GM12878 (cell line): Measurements from ENCODE around the gene ASIC4. TPM values are rescaled to one million over a fixed set of nuclear protein-coding genes. Genes with fewer than 3 reads are reported as not detected.

ENCODE experiments used
- ATAC-seq: fragments of 200-7000 bp; cut with Tn5 transposase; 3 replicates; pipeline ENCODE4 v1.9.1; 2020; ENCODE audit warnings: mild to moderate bottlenecking, moderate library complexity
- BruUV-seq: library from RNA; stranded (reverse); fragments of 400-500 nt; replicated peaks from 2 replicates; lab custom pipeline; 2021; lab: Mats Ljungman, UMichigan
- CTCF ChIA-PET: fragments of 300-600 bp; sonication (Branson Sonifier 250); formaldehyde crosslinking; extraction: SDS; loops from one replicate; lab custom pipeline; 2021; ENCODE audit warnings: inconsistent platforms; lab: Yijun Ruan, JAX
- POLR2A ChIA-PET: fragments of 350-600 bp; formaldehyde crosslinking; extraction: SDS; loops from one replicate; lab custom pipeline; 2021; ENCODE audit warnings: inconsistent platforms; lab: Charles Lee
- RAD21 ChIA-PET: fragments of 300-600 bp; sonication (Branson Sonifier 250); formaldehyde crosslinking; loops from one replicate; lab custom pipeline; 2023; ENCODE audit warnings: antibody characterized with exemption; ENCODE audit not compliant: unreplicated experiment; lab: Charles Lee
- SMC1A ChIA-PET: fragments of 300-600 bp; sonication (Branson Sonifier 250); formaldehyde crosslinking; loops from one replicate; lab custom pipeline; 2023; ENCODE audit not compliant: unreplicated experiment, uncharacterized antibody; lab: Charles Lee
- DNase-seq: peaks from one replicate; pipeline ENCODE4 v3.0.0-alpha.2; 2011; ENCODE audit warnings: low read depth, low spot score
- FAIRE-seq: peaks from 3 replicates; lab custom pipeline; 2011; peaks lifted over from hg19 to GRCh38; lab: Jason Lieb, UNC
- H2AFZ ChIP-seq: 2 replicates; pipeline ENCODE4 v1.6.0; 2011; ENCODE audit warnings: low read depth, low read length, control low read depth; ENCODE audit not compliant: control insufficient read depth
- H3K27ac ChIP-seq: 2 replicates; pipeline ENCODE4 v1.5.1; 2011; ENCODE audit warnings: control low read depth; ENCODE audit not compliant: control insufficient read depth, insufficient read depth
- H3K27me3 ChIP-seq, 2 experiments: replicated peaks in 1 of 2; 2 replicates each; pipeline versions ENCODE4 v1.6.0 to v1.6.1; 2011; ENCODE audit warnings: low read length in 1 of 2; ENCODE audit not compliant: control insufficient read depth in 2 of 2, insufficient read depth in 2 of 2
- H3K36me3 ChIP-seq, 2 experiments: 2 replicates each; pipeline ENCODE4 v1.5.1; 2011; ENCODE audit warnings: low read length in 1 of 2; ENCODE audit not compliant: control insufficient read depth in 2 of 2, insufficient read depth in 2 of 2
- H3K4me1 ChIP-seq: 2 replicates; pipeline ENCODE4 v1.6.1; 2011; ENCODE audit warnings: mild to moderate bottlenecking, low read length, moderate library complexity, mixed read lengths; ENCODE audit not compliant: control insufficient read depth, insufficient read depth
- H3K4me2 ChIP-seq: 2 replicates; pipeline ENCODE4 v1.6.0; 2011; ENCODE audit warnings: control low read depth; ENCODE audit not compliant: control insufficient read depth, insufficient read depth
- H3K4me3 ChIP-seq: fragments of 200-600 bp; sonication (generic); 2 replicates; pipeline ENCODE4 v1.5.1; 2016
- H3K79me2 ChIP-seq: 2 replicates; pipeline ENCODE4 v1.6.0; 2011; ENCODE audit warnings: low read length; ENCODE audit not compliant: control insufficient read depth, insufficient read depth
- H3K9ac ChIP-seq: 2 replicates; pipeline ENCODE4 v1.8.0; 2011; ENCODE audit warnings: low read length, control low read depth, mixed read lengths; ENCODE audit not compliant: control insufficient read depth, insufficient read depth
- H3K9me3 ChIP-seq: replicated peaks from 3 replicates; pipeline ENCODE4 v1.5.1; 2011; ENCODE audit warnings: mild to moderate bottlenecking, low read length; ENCODE audit not compliant: control insufficient read depth, insufficient read depth
- H4K20me1 ChIP-seq: 2 replicates; pipeline ENCODE4 v1.6.0; 2011; ENCODE audit not compliant: control insufficient read depth, insufficient read depth
- CBX3 ChIP-seq: fragments of 200-600 bp; sonication (generic); IDR thresholded peaks from 2 replicates; pipeline ENCODE4 v1.6.1; 2016; ENCODE audit warnings: low read depth, borderline replicate concordance
- CBX5 ChIP-seq: sonication (generic); IDR thresholded peaks from 2 replicates; pipeline ENCODE4 v1.6.1; 2016; ENCODE audit warnings: low read depth, moderate library complexity, mild to moderate bottlenecking, inconsistent platforms
- CEBPB ChIP-seq, 2 experiments: fragments of 150-350 bp in 1 of 2; IDR thresholded peaks; 2 replicates each; pipeline ENCODE4 v1.6.1; 2012 to 2014; ENCODE audit warnings: low read depth in 2 of 2, low read length in 2 of 2, borderline replicate concordance in 1 of 2, inconsistent platforms in 1 of 2
- CHD1 ChIP-seq: IDR thresholded peaks from 2 replicates; pipeline ENCODE4 v1.6.1; 2012; ENCODE audit warnings: low read depth, low read length, improper control_type of control experiment
- CHD4 ChIP-seq: fragments of 200-600 bp; sonication (generic); IDR thresholded peaks from 2 replicates; pipeline ENCODE4 v1.6.1; 2016; ENCODE audit warnings: mild to moderate bottlenecking
- KAT2A ChIP-seq: conservative IDR thresholded peaks from 2 replicates; pipeline ENCODE4 v1.6.1; 2011; ENCODE audit warnings: low read depth, low read length; ENCODE audit not compliant: control insufficient read depth
- MTA3 ChIP-seq: IDR thresholded peaks from 2 replicates; pipeline ENCODE4 v1.6.1; 2012; ENCODE audit warnings: low read length, inconsistent platforms, borderline replicate concordance
- PKNOX1 ChIP-seq: fragments of 450-650 bp; IDR thresholded peaks from 2 replicates; pipeline ENCODE4 v1.6.1; 2016; ENCODE audit warnings: mild to moderate bottlenecking
- SIN3A ChIP-seq: IDR thresholded peaks from 2 replicates; pipeline ENCODE4 v1.6.1; 2012; ENCODE audit warnings: low read depth, low read length, improper control_type of control experiment
- SMC3 ChIP-seq: IDR thresholded peaks from 2 replicates; pipeline ENCODE4 v1.6.1; 2011; ENCODE audit warnings: low read length, improper control_type of control experiment, borderline replicate concordance
- WGBS: methylation state at CpG from one replicate; pipeline ENCODE4 v1.1.6; 2016; ENCODE audit warnings: low lambda C conversion rate; ENCODE audit not compliant: insufficient replicate concordance, insufficient coverage; ENCODE audit errors: missing lambda C conversion rate; 5-methylcytosine and 5-hydroxymethylcytosine counted together
- in situ Hi-C: fragments of 300-500 bp; cut with MboI; formaldehyde crosslinking; loops from 9 replicates; pipeline ENCODE4 v1.14.3; 2018; ENCODE audit warnings: mixed read lengths
- intact Hi-C: fragments of 100-400 bp; cut with micrococcal nuclease; formaldehyde crosslinking; loops from one replicate; pipeline ENCODE4 v1.14.2; 2022; ENCODE audit not compliant: unreplicated experiment
- polyA plus RNA-seq, 11 experiments: library from polyadenylated mRNA; depleted of rRNA in 4 of 11; unstranded in 6 of 11; stranded (reverse) in 5 of 11; fragments of >200 nt; fragmentation: Nextera tagmentation in 4 of 11; fragmentation: Illumina TruSeq in 1 of 11; extraction: Ambion mirVana in 4 of 11; extraction: Trizol in 1 of 11; gene quantifications; 1 replicate in 1 of 11; 2 replicates in 10 of 11; pipeline versions ENCODE4 v1.2.1 to v1.2.3, GENCODE V29; 2011 to 2016; ENCODE audit warnings: inconsistent platforms in 2 of 11, missing spikeins in 2 of 11, low read depth in 1 of 11
- total RNA-seq, 4 experiments: library from RNA; depleted of rRNA in 3 of 4; stranded (reverse); fragments of >200 nt in 3 of 4; fragmentation: Illumina TruSeq in 1 of 4; extraction: Trizol in 1 of 4; gene quantifications; 2 replicates each; pipeline versions ENCODE4 v1.2.1 to v1.2.3, GENCODE V29; 2013 to 2021
- TF ChIP-seq, protein P1 (sequence below): fragments of 450-650 bp; IDR thresholded peaks from 2 replicates; pipeline ENCODE4 v1.6.1; 2017; ENCODE audit warnings: mild to moderate bottlenecking, moderate library complexity
- TF ChIP-seq, protein P2 (sequence below): IDR thresholded peaks from 2 replicates; pipeline ENCODE4 v1.6.1; 2012; ENCODE audit warnings: low read length, inconsistent platforms
- TF ChIP-seq, protein P3 (sequence below): fragments of 450-650 bp; IDR thresholded peaks from 2 replicates; pipeline ENCODE4 v1.6.1; 2016; ENCODE audit warnings: mild to moderate bottlenecking, moderate library complexity, borderline replicate concordance

The ASIC4 gene
- total and polyA plus RNA-seq, 10 of the 15 experiments (the other 5 are each of a cell fraction or from before 2014, with no cell fraction given): 0.01 TPM; not detected in 9

DNA sequence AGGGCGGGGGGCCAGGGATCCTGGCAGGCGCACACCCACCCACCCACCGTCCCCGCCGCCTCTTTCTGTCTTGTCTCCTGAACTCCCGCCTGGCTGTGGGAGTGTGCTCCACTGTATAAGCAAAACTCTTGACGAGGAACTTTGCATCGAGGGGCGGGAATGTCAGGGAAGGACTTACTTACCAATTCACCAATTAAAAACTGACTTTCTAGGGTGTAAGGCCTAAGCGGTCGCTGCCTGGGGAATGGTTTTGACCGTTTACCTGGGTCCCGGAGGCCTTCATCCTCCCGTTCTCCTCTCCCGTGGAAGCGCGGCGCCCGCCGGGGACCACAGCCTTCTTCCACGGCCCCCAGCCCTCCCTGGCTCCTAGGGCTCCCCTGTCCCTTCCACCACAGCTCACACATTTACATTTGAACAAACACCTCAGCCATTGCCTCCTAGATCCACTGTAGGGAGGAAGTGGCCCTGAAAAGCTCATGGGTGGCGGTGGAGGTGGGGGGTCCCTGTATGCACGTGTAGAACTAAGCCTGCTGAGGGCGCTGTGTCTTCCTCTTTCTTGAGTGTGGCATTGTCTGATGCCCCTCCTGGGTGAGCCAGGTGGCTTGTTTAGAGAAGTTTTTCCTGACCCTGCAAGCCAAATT lies 8.9 kb downstream of the ASIC4 start:
- in situ Hi-C loops: no loop called here
- no peak for FAIRE-seq
- TF ChIP-seq CBX5 (no peak), PKNOX1 (no peak), KAT2A (no peak), MTA3 (no peak), CEBPB (IDR thresholded peaks at IDR 0.05; ENCODE audit: borderline replicate concordance in 1 of 2, low read depth in 2 of 2, low read length in 2 of 2) (no peak), SMC3 (no peak), CBX3 (no peak), CHD1 (no peak), SIN3A (no peak), CHD4 (no peak)
- TF ChIP-seq, protein P1, sequence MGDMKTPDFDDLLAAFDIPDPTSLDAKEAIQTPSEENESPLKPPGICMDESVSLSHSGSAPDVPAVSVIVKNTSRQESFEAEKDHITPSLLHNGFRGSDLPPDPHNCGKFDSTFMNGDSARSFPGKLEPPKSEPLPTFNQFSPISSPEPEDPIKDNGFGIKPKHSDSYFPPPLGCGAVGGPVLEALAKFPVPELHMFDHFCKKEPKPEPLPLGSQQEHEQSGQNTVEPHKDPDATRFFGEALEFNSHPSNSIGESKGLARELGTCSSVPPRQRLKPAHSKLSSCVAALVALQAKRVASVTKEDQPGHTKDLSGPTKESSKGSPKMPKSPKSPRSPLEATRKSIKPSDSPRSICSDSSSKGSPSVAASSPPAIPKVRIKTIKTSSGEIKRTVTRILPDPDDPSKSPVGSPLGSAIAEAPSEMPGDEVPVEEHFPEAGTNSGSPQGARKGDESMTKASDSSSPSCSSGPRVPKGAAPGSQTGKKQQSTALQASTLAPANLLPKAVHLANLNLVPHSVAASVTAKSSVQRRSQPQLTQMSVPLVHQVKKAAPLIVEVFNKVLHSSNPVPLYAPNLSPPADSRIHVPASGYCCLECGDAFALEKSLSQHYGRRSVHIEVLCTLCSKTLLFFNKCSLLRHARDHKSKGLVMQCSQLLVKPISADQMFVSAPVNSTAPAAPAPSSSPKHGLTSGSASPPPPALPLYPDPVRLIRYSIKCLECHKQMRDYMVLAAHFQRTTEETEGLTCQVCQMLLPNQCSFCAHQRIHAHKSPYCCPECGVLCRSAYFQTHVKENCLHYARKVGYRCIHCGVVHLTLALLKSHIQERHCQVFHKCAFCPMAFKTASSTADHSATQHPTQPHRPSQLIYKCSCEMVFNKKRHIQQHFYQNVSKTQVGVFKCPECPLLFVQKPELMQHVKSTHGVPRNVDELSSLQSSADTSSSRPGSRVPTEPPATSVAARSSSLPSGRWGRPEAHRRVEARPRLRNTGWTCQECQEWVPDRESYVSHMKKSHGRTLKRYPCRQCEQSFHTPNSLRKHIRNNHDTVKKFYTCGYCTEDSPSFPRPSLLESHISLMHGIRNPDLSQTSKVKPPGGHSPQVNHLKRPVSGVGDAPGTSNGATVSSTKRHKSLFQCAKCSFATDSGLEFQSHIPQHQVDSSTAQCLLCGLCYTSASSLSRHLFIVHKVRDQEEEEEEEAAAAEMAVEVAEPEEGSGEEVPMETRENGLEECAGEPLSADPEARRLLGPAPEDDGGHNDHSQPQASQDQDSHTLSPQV: no peak
- TF ChIP-seq, protein P2, sequence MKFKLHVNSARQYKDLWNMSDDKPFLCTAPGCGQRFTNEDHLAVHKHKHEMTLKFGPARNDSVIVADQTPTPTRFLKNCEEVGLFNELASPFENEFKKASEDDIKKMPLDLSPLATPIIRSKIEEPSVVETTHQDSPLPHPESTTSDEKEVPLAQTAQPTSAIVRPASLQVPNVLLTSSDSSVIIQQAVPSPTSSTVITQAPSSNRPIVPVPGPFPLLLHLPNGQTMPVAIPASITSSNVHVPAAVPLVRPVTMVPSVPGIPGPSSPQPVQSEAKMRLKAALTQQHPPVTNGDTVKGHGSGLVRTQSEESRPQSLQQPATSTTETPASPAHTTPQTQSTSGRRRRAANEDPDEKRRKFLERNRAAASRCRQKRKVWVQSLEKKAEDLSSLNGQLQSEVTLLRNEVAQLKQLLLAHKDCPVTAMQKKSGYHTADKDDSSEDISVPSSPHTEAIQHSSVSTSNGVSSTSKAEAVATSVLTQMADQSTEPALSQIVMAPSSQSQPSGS: no peak
- TF ChIP-seq, protein P3, sequence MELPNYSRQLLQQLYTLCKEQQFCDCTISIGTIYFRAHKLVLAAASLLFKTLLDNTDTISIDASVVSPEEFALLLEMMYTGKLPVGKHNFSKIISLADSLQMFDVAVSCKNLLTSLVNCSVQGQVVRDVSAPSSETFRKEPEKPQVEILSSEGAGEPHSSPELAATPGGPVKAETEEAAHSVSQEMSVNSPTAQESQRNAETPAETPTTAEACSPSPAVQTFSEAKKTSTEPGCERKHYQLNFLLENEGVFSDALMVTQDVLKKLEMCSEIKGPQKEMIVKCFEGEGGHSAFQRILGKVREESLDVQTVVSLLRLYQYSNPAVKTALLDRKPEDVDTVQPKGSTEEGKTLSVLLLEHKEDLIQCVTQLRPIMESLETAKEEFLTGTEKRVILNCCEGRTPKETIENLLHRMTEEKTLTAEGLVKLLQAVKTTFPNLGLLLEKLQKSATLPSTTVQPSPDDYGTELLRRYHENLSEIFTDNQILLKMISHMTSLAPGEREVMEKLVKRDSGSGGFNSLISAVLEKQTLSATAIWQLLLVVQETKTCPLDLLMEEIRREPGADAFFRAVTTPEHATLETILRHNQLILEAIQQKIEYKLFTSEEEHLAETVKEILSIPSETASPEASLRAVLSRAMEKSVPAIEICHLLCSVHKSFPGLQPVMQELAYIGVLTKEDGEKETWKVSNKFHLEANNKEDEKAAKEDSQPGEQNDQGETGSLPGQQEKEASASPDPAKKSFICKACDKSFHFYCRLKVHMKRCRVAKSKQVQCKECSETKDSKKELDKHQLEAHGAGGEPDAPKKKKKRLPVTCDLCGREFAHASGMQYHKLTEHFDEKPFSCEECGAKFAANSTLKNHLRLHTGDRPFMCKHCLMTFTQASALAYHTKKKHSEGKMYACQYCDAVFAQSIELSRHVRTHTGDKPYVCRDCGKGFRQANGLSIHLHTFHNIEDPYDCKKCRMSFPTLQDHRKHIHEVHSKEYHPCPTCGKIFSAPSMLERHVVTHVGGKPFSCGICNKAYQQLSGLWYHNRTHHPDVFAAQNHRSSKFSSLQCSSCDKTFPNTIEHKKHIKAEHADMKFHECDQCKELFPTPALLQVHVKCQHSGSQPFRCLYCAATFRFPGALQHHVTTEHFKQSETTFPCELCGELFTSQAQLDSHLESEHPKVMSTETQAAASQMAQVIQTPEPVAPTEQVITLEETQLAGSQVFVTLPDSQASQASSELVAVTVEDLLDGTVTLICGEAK: no peak

More for the DNA sequence above, 8.9 kb downstream of the ASIC4 start:
- CTCF ChIA-PET: interaction anchor here (0.9 to 10.8 kb wide), 3 partner anchors 17 to 121 kb away, joined by 3 to 224 read pairs (median 3); partner anchors contain the start of gene GMPPA
- SMC1A ChIA-PET: no interaction called here
- 21% methylated on average over 20 of the region's 24 CpGs for WGBS
- Histone ChIP-seq H3K4me3 (no peak overlapping the region), H3K9me3 (no peaks in the 10 kb centered on the region), H2AFZ (no peak overlapping the region), H3K9ac (no peak overlapping the region), H3K27me3 (peaks cover 16 to 18% of the 10 kb centered on the region in 2 experiments), H3K27ac (no peak overlapping the region), H3K79me2 (no peaks in the 10 kb centered on the region), H4K20me1 (no peaks in the 10 kb centered on the region), H3K36me3 (no peaks in the 10 kb centered on the region), H3K4me2 (no peak overlapping the region), H3K4me1 (no peaks in the 10 kb centered on the region)
- POLR2A ChIA-PET: no interaction called here
- no peak for DNase-seq
- intact Hi-C loops: no loop called here
- ATAC-seq: no peak
- BruUV-seq: no TSS peak
- RAD21 ChIA-PET: no interaction called here
